Non-pigmented ciliary epithelial cell (primary cell): ENCODE data around the gene PROZ.

Experiments used
- DNase-seq: peaks from one replicate; pipeline ENCODE4 v3.0.0-alpha.2; 2010; ENCODE audit warnings: low read depth

PROZ gene

DNA sequence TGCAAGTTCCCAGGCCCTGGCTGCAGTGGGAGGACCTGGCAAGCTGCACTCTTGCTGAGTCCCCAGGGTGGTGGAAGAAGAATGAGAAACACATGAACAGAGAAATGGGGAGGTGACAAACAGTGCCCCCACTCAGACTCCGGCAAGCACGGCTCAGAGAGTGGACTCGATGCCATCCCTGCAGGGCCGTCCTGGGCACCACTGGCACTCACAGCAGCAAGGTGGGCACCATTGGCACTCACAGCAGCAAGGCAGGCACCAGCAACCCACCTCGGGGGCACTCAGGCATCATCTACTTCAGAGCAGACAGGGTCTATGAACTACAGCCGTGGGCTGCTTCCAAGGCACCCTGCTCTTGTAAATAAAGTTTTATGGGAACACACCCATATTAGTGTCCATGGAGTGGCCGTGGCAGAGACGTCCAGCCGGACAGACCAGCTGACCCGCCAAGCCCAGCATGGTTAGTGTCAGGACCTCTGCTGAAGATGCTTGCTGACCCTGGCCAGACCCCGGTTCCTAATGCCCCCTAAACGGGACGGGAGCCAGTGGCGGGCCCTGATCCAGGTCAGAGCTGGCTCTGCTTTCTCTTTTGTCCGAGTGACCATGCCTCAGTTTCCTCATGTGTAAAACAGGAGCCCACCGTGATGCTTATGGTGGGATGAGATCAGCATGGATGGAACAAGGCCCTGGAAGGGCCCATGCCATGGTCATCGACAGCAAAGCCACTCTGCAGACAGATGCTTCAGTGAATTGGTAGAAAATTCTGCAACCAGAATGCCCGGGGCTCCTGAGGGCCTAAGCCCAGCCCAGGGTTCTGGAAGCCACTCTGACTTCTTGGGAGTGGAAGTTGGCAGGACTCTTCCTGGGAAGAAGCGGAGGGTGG lies 37.9 kb upstream of the PROZ start:
- no peak for DNase-seq

DNA sequence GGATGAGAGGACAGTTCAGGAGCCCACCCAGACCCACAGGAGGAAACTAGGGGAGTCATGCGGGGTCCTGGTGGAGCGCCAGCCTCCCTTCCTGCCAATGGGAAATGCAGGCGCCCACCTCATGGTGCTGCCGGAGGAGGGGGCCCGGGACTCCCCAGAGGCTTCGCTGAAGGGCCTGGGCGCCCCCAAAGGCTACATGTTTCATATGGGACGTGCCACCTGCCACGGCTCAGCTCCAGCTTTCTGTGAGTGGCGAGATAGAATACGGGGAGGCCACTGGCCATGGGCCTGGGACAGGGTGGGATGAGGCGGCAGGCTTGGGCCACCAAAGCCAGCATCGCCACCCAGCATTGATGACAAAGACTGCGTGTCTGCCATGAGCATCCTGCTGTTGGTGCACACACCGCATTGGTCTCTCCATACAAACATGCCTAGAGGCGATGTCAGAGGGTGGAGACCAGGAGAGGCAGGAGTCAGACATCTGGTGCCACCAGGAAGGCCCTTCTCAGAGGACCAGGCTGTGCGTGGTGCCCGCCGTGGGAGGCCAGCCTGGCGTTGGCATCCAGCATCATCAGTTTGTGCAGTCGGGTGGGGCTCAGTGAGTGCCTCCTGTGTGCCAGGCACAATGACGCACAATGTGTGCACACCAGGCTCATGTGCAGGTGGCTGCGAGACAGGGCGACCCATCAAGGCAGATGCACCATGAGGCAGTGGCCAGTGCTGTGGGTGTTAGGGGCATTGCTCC lies 37.1 kb upstream of the PROZ start:
- DNase-seq, result no peak

DNA sequence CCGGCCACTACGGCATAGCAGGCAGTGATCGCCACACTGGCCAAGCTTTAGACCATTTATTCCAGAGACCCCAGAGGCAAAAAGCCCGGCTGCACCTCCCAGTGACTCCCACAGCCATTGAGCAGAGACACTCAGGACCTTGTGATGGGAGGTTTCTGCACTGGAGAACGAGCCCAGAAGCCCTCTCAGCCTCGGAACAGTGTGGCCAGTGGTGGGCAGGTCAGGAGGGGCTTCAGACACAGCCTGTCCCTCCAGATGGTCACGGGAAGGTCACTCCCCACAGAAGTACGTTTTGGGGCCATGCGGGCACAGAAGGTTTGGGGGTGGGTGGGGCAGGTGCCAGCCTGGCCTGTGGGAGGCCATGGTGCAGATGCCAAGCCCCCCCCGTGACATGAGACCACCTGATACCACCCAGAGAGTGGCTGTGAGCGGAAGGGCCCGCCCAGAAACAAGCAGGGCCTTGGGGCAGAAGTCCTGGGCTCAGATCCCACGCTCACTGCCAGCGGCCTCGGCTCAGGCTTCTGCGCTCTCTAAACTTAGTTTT lies 36.4 kb upstream of the PROZ start:
- no peak for DNase-seq

DNA sequence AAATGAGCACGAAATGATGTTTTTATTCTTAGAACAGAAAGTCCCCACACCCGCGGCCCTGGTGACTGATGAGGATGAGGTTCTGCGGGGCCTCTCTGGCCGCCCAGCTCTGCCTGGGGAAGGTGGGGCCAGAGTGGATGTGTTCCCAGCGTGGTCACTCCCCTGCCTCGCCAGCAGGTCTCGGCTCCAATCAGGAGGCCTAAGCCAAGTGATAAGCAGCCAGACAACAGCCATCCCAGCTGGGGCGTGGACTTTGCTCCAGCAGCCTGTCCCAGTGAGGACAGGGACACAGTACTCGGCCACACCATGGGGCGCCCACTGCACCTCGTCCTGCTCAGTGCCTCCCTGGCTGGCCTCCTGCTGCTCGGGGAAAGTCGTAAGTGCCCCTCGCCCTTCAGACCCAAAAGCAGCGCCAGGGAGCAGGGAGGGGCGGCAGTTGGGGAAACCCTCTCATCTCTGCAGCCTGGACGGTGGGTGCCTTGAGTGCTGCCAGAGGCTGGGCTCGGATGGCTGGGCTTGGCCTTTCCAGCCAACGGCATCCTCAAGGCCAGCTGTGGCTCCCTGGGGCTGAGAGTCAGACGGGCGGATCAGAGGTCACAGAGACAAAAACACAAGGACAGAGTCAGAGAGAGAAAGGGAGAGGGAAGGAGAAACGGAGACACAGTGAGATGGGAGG lies 35.8 kb upstream of the PROZ start, which contains the start of gene F10:
Gene F10 (plus strand): TSS at position 250 of the 676 bp plus-strand sequence. CDS start 57 bp downstream, at position 307.
- peak; percentile 41 for DNase-seq

DNA sequence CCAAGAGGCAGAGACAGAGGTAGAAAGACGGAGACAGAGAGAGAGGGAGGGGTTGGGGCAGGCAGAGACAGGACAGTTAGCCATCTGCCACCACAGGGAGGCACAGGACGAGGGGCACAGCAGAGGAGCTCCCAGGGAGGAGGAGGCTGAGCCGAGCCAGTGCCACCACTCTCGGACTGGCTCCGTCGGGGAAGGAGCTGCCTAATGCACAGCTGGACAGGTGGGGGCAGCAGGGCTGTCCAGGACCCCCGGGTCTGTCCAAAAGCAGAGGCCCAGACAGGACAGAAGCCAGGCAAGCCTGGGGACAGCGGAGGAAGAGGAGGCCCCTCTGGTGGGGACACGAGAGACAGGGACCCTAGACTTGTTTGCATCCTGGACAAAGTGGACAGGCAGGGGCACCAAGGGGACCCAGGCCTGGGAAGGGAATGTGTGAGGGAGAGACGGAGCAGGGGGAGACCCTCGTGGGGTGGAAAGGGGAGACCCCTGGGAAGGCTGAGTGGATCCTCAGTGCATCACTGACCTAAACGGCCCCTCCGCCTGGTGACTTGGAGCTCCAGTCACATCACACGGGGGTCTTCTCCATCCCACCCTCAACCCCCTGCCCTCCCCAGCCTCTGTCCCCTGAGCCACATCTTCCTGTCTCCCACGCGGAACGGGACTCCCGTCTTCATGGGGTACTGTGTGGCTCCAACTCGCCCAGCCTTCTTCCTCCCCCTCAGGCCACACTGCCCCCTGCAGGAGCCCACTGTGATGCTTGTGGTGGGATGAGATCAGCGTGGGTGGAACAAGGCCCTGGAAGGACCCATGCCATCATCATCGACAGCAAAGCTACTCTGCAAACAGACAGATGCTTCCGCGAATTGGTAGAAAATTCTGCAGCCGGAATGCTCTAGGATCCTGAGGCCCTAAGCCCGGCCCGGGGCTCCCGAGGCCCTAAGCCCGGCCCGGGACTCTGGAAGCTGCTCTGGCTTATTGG lies 34.9 kb upstream of the PROZ start:
- DNase-seq, result no peak

DNA sequence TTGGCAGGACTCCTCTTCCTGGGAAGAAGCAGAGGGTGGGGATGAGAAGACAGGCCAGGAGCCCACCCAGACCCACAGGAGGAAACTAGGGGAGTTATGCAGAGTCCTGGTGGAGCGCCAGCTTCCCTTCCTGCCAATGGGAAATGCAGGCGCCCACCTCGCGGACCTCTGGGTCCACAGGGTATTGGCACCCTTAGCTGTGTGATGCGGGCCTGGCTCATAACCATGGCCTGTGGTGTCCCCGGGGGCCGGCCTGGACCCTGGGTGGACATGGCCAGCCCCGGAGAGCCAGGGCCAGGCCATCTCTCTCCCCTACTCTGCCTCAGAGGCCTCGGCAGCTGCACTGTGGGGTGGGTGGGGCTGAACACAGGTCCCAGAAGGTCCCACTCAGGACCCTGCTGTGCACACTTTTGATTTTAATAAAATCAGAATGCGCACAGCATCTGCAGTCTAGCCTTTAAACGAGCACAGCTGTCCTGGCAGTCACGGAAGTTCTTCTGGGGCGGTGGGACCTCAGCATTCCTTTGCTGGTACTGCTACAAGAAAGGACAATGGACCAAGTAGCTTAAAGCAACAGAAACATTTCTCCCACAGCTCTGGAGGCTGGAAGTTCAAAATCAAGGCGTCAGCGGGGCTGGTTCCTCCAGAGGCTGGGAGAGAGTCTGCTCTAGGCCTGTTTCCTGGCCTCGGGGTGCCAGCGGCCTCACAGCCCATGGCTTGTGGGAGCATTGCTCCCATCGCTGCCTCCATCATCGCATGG lies 34.1 kb upstream of the PROZ start:
- no peak for DNase-seq

DNA sequence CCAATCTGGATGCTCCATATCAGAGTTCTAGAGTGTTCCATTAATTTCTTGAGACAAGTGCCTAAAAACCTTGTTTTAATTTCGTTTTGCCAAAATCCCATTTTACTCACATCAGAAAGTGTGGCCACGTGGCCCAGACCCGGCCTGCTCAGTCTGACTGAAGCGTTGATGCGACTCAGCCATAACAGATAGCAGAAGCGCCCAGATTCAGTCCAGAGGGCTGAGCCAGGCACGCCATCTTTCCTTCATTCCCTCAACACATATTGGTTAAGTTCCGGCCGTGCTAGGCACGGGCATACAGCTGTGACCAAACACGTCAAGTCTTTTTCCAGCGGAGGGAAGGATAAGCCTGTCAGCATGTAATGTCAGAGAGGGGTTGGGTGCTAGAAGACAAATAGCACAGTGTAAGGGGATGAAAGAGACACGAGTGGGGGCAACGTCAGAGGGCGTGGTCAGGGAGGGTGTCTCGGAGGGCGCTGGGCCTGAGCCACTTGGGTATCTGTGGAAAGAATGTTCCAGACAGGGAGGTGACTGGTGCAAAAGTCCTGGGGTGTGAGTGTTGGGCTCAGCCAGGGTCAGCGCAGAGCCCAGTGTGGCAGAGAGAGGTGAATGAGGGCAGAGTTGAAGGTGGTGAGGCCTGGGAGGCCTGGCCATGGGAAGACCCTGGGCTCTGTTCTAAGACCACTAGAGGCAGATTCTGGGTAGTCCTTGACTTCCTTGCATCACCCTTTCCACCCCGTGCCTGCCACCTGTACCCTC lies 32.8 kb upstream of the PROZ start:
- DNase-seq, result no peak

DNA sequence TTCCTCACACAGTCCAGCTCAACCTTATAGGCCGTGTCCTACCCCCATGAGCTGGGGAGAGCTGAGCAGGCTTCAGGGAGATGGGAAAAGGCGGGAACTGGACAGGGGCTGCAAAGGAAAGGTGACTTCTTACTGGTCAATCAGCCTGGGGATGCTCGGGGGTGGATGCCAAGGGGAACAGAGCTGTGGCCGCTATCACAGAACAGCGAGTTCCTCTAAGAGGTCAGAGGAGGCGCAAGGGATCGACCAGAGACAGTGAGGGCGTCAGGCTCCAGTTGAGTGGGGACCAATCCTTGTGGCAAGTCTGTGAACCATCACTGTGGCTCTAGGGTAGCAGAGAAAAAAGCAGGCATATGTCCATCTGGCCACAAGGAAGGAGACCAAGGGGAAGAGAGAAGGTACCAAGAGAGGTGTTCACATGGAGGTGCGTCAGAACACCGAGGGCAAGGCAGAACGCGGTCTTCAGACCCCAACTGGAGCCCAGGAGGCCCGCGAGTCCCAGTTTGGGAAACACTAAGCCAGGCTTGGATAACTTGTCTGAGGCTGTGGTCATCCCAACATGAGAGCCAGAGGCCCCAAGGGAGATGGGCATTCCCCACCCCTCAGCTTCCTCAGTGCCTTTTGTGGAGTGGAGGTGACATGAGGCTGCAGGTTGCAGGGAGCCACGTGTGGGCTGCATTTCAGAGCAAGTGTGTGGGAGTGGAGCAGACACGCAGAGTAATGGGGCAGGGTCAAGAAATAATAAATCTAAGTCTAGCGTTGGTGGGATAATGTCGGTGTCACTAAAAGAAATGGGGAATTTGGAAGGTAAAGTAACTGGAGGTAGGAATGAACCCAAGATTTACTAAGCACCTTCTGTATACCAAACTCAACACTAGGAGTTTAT lies 31.9 kb upstream of the PROZ start:
- DNase-seq, result no peak

DNA sequence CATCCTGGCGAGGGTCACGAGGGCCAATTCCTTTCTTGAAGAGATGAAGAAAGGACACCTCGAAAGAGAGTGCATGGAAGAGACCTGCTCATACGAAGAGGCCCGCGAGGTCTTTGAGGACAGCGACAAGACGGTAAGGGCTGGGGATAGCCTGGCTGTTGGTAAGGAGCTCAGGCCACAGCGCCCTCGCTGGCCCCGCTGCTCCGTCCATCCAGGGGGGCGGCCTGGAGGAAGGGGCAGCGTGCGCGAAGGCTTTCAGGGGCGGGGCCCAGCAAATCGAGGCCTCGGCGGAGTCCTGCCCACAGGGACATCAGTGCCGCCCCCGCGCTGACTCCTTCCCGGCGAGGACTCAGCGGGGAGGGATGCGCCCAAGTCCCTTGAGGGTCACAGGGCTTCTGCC lies 29.0 kb upstream of the PROZ start:
- no peak for DNase-seq

DNA sequence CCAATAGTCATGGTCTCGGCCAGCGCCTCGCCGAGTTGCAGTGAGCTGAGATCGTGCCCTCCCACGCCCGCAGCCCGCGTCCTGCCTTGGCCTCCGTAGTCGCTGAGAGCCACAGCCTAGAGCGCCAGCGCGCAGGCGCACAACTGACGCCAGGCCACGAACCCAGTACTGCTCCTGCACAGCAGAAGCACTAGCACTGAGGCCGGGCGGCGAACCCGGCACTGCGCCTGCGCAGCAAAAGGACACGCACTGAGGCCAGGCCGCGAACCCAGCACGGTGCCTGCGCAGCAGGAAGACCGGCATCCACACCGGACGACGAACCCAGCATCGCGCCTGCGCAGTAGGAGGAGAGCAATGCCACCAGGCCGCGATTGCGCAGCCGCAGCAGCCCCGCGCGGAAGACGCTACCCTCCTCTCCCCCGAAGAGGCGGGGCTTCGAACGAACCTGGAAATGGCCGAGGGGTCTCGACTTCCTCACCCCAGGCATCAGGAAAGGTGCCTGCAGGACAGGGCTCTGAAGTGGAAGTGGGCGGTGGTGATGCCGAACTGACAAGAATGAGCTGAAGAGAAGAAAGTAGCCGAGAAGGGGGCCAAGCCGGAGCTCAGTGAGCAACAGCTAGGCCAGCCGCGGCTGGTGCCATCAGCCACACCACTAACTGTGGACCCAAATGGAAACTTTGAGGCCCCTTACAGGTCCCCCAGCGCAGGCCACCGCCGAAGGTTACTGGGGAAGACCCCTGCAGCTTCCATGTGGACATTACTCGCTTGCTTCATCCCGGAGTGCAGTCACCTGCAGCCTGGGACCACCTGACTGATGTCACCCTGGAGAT lies 28.3 kb upstream of the PROZ start:
- no peak for DNase-seq

DNA sequence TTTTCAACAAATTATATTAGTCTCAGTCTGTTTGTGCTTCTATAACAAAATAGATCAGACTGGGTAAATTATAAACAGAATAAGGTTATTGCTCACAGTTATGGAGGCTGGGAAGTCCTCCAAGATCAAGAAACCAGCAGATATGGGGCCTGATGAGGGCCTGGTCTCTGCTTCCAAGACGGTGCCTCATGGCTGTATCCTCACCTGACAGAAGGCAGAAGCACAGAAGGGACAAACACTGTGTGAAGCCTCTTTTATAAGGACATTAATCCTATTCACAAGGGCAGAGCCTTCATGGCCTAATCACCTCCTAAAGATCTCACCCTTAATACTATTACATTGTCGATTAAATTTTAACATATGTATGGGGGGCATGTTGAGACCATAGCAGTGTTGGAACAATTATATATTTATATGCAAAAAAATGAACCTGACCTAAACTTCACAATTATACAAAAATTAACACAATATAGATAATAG lies 23.1 kb upstream of the PROZ start:
- DNase-seq, result no peak

DNA sequence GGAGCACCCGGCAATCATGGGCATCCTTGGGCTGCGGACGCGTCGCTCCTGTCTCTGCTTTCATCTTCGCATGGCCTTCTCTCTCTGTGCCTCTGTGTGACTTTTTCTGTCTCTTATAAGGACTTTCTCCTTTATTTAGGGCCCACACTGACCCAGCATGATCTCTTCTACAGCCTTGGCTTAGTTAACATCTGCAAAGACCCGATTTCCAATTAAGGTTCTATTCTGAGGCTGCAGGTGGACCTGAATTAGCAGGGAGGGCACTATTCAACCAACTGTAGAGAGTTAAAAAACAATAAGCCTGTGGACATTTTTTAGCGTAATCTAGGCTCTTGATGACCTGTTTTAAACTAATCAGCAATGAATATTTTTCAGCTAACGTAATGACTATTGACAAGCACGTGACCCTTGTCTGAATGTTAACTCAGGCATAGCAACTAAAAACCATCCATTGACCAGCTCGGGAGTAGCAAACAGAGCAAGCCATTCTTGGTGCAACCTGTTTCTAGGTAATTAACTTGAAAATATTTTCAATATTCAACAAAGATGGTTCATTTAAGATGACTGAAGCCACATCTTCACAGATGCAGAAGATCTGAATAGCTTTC lies 20.7 kb upstream of the PROZ start:
- no peak for DNase-seq

DNA sequence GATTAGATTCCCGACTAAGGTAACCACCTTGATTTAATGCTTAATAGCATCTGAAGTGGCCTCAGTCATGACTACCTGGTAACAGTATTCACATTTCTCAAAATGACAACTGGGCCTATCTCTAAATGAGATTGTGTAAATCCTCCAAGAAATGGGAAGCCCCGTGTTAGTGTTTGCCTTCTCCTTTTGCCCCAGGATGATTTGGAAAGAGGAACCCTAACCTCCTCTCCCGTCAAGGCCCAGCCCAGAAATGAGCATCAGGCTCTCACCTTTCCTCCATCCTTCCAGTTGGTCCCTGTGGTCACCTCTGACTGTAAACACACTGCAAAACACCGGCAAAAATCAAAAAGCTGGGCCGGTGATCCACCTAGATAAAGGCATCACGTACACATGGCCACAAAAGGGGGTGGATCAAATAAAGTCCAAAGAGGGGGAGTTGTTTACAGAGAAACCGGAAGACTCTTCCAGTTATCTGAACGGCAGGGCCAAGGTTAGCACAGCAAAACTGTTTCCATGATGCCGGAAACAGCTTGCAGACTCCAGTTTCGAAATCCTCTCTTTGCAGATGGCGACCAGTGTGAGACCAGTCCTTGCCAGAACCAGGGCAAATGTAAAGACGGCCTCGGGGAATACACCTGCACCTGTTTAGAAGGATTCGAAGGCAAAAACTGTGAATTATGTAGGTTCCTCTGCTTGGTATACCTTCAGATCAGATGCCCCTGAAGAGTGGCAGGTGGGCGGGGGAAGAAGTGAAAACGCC lies 19.5 kb upstream of the PROZ start:
- no peak for DNase-seq

DNA sequence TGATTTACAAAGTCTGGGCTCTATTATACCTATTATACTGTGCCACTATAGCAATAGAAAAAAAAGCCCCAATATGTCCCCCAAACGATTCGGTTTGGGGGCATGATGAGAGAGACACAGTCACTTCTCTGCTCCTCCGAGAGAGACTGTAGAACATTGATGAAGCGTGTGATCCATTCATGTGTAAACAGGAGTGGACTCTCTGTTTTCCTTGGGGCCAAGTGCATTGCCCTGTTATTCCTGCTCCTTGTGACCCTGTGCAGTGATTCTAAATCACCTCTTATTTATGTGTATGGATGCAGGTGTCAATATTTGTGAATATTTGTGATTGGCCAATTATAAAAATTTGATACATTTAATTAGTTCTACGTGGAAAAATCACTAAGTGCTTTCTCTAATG lies 18.9 kb upstream of the PROZ start:
- DNase-seq, result no peak

DNA sequence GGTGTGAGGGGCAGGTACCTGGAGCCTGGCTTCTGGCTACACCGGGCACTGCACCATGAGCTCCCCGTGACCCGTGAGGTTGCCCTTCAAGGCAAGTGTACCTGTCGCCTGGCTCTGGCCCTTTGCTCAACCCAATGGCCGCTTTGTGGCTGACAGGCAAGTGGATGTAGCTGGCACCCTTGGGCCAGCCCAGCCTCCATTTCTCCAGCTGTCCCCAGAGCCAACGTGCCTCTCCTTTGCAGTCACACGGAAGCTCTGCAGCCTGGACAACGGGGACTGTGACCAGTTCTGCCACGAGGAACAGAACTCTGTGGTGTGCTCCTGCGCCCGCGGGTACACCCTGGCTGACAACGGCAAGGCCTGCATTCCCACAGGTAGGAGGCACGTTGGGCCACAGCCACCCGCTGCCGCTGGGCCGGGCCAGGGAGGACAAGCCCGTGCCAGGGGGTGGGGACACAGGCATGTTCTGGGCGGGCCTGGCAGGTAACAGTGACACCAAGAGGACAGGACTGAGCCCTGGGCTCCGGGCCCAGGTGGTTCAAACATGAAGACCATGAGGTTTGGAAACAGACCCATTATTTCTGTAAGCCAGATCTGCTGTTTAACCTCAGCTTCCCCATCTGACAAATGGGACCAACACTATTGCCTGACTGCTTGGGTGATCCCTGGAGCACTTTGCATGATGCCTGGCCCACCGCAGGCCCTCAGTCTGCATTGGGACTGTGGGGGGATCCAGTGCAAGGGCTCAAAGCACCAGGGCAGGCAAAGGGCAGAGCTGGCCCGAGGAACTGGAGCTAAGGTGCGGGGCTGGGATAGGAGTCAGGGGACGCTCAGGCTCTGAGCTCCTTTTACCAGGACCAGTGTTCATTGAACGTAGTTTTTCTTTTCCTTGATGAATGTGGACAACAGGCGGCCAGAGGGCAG lies 17.5 kb upstream of the PROZ start:
- DNase-seq, result no peak
